ENCODE data around the gene DRC7.

The DRC7 gene

GRCh38 chr16:57661936-57662906 lies 32.4 kb upstream of the DRC7 start:
- no peak for TF ChIP-seq CTCF (IDR thresholded peaks at IDR 0.05; ENCODE audit: low read depth, low read length)
- DNase-seq (ENCODE audit: extremely low read depth, low read depth): no peak

GRCh38 chr16:57663436-57663835 lies 31.2 kb upstream of the DRC7 start:
- TF ChIP-seq CTCF (IDR thresholded peaks at IDR 0.05; ENCODE audit: low read depth, low read length): no peak
- no peak for DNase-seq (ENCODE audit: extremely low read depth, low read depth)

- TF ChIP-seq CTCF (IDR thresholded peaks at IDR 0.05; ENCODE audit: low read depth, low read length): no peak
- DNase-seq (ENCODE audit: extremely low read depth, low read depth): no peak
Measured at GRCh38 chr16:57663917-57664661, 30.5 kb upstream of the DRC7 start.

GRCh38 chr16:57664662-57665025 lies 30.0 kb upstream of the DRC7 start:
- DNase-seq (ENCODE audit: extremely low read depth, low read depth): no peak
- no peak for TF ChIP-seq CTCF (IDR thresholded peaks at IDR 0.05; ENCODE audit: low read depth, low read length)

GRCh38 chr16:57665541-57665940 lies 29.1 kb upstream of the DRC7 start:
- DNase-seq (ENCODE audit: extremely low read depth, low read depth): no peak
- no peak for TF ChIP-seq CTCF (IDR thresholded peaks at IDR 0.05; ENCODE audit: low read depth, low read length)

- no peak for DNase-seq (ENCODE audit: extremely low read depth, low read depth)
- no peak for TF ChIP-seq CTCF (IDR thresholded peaks at IDR 0.05; ENCODE audit: low read depth, low read length)
Measured at GRCh38 chr16:57666353-57667047, 28.1 kb upstream of the DRC7 start.
